Measurements from ENCODE around the gene APOC4.
"Not testable (repeated sequence)": the region's sequence is repeated elsewhere in the genome, so short reads cannot be mapped to it uniquely, and the experiment has no call there.

The APOC4 gene, protein sequence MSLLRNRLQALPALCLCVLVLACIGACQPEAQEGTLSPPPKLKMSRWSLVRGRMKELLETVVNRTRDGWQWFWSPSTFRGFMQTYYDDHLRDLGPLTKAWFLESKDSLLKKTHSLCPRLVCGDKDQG

DNA sequence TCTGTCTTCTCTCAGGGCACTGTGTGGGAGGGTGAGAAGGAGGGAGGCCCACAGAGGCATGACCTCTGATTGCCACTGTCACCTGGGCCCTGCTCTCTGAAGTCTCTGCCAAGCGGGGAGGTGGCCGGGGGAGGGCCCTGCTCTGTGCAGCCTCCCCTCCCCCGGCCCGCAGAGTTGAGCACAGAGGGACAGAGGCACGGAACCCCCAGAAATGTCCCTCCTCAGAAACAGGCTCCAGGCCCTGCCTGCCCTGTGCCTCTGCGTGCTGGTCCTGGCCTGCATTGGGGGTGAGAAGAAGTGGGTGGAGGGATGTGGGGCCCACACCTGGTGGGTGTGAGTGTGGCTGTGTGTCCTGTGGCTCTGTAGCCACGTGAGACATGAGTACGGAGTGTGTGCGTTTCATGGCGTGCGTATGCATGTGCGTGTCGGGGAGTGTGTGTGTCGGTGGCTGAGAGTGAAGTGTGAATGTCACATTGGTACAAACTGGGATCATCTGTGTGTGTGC lies at the start of gene APOC4:
Gene APOC4 (plus strand): TSS at position 171 of the 505 bp plus-strand sequence. CDS start 41 bp downstream, at position 212.
- no peak for DNase-seq (ENCODE audit: low spot score)

GRCh38 chr19:44892932-44893331 lies 49.1 kb upstream of the APOC4 start:
- no peak for DNase-seq (ENCODE audit: low spot score)

DNA sequence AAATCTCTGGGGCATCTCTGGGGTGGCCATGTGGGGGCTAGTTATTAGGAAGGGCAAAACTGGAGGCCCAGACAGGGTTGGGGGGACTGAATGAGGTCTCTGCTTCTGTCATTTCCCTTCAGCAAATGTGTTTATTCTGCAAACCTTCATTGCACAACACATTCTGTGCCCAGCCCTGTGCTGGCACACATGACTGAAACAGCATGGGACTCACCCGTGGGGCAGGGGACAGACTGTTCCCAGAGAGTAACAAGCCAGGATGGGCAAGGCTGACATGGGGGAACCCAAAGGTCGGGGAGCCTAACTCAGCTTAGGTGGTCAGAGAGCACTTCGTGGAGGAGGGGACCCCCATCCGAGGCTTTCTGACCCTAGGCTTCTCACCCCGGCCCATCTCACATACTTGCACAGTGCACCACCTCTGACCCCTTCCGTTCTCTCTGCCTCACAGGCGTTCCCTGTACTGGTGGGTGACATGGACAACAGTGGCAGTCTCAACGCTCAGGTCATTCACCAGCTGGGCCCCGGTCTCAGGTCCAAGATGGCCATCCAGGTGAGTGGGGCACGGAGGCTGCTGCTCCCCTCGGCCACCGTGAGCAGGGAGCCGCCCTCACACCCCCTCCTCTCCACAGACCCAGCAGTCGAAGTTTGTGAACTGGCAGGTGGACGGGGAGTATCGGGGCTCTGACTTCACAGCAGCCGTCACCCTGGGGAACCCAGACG lies 48.5 kb upstream of the APOC4 start:
- DNase-seq (ENCODE audit: low spot score), result no peak

DNA sequence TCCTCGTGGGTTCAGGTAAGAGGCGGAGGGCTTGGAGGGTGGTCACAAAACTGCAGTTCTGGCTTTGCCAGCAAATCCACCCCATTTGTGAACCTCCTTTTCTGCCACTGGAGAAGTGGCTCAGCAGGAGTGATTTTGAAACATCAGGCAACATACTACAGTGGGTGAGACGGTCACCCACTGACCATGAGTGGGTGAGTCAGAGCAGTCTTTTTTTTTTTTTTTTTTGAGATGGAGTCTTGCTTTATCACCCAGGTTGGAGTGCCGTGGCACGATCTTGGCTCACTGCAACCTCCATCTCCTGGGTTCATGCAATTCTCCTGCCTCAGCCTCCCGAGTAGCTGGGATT lies 48.0 kb upstream of the APOC4 start:
- DNase-seq (ENCODE audit: low spot score), result no peak

DNA sequence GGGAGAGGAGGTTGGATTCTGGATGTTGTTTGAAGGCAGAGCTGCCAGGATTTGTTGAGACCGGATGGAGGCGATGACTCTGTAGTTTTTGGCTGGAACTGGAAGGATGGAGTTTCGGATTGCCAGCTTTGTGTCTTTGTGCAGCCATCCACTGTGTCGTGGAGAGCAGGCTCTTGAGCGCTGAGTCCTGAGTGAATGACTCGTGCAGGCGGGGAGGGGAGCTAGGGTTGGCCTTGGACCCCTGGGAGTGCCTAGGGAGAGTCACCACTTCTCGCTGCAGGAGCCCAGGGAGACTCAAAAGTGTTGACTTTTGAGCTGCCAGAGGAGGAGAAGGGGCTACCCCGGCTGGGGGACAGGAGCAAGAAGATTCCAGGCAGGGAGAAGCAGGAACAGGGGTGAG lies 47.1 kb upstream of the APOC4 start:
- no peak for DNase-seq (ENCODE audit: low spot score)

DNA sequence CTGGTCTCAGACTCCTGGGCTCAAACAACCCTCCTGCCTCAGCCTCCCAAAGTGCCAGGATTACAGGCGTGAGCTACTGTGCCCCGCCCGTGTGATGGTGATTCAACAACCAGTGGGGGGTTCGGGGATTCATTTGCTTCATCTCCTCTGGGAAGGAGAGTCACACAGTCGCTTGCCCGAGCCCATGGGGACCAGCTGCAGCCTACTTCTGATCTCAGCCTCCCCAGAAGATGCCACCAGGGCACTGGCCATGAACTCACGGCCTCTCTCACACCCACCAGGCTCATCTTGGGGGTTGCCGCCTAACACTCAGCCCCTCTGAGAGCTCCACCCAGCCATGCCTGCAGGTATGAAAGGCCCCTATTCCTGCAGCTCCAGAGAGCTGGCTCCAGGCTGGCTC lies 44.2 kb upstream of the APOC4 start:
- no peak for DNase-seq (ENCODE audit: low spot score)

GRCh38 chr19:44900328-44901244 lies 41.5 kb upstream of the APOC4 start:
- DNase-seq (ENCODE audit: low spot score), result no peak

DNA sequence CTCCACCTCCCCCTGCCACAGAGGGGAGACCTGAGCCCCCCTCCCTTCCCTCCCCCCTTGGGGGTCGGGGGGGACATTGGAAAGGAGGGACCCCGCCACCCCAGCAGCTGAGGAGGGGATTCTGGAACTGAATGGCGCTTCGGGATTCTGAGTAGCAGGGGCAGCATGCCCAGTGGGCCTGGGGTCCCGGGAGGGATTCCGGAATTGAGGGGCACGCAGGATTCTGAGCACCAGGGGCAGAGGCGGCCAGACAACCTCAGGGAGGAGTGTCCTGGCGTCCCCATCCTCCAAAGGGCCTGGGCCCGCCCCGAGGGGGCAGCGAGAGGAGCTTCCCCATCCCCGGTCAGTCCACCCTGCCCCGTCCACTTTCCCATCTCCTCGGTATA lies 38.8 kb upstream of the APOC4 start:
- no peak for DNase-seq (ENCODE audit: low spot score)

DNA sequence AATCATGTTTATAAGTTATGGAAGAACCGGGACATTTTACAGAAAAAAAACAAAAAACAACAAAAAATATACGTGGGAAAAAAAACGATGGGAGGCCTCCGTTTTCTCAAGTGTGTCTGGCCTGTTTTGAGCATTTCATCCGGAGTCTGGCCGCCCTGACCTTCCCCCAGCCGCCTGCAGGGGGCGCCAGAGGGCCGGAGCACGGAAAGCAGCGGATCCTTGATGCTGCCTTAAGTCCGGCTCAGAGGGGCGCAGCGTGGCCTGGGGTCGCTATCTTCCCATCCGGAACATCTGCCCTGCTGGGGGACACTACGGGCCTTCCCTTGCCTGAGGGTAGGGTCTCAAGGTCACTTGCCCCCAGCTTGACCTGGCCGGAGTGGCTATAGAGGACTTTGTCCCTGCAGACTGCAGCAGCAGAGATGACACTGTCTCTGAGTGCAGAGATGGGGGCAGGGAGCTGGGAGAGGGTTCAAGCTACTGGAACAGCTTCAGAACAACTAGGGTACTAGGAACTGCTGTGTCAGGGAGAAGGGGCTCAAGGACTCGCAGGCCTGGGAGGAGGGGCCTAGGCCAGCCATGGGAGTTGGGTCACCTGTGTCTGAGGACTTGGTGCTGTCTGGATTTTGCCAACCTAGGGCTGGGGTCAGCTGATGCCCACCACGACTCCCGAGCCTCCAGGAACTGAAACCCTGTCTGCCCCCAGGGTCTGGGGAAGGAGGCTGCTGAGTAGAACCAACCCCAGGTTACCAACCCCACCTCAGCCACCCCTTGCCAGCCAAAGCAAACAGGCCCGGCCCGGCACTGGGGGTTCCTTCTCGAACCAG lies 38.2 kb upstream of the APOC4 start:
- DNase-seq (ENCODE audit: low spot score), result peak; percentile 69

GRCh38 chr19:44904426-44904994 lies 37.5 kb upstream of the APOC4 start:
- no peak for DNase-seq (ENCODE audit: low spot score)

GRCh38 chr19:44905437-44906160 lies 36.4 kb upstream of the APOC4 start, which contains the start of gene APOE:
Gene APOE, plus strand, starts transcription at chr19:44905796. Its CDS starts 829 bp downstream, at chr19:44906625.
- no peak for DNase-seq (ENCODE audit: low spot score)

DNA sequence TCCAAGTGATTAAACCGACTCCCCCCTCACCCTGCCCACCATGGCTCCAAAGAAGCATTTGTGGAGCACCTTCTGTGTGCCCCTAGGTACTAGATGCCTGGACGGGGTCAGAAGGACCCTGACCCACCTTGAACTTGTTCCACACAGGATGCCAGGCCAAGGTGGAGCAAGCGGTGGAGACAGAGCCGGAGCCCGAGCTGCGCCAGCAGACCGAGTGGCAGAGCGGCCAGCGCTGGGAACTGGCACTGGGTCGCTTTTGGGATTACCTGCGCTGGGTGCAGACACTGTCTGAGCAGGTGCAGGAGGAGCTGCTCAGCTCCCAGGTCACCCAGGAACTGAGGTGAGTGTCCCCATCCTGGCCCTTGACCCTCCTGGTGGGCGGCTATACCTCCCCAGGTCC lies 34.4 kb upstream of the APOC4 start:
- no peak for DNase-seq (ENCODE audit: low spot score)

GRCh38 chr19:44908074-44908835 lies 33.8 kb upstream of the APOC4 start:
- DNase-seq (ENCODE audit: low spot score), result no peak

DNA sequence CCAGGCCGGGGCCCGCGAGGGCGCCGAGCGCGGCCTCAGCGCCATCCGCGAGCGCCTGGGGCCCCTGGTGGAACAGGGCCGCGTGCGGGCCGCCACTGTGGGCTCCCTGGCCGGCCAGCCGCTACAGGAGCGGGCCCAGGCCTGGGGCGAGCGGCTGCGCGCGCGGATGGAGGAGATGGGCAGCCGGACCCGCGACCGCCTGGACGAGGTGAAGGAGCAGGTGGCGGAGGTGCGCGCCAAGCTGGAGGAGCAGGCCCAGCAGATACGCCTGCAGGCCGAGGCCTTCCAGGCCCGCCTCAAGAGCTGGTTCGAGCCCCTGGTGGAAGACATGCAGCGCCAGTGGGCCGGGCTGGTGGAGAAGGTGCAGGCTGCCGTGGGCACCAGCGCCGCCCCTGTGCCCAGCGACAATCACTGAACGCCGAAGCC lies 33.2 kb upstream of the APOC4 start:
- no peak for DNase-seq (ENCODE audit: low spot score)

GRCh38 chr19:44909775-44910174 lies 32.3 kb upstream of the APOC4 start:
- no peak for DNase-seq (ENCODE audit: low spot score)

DNA sequence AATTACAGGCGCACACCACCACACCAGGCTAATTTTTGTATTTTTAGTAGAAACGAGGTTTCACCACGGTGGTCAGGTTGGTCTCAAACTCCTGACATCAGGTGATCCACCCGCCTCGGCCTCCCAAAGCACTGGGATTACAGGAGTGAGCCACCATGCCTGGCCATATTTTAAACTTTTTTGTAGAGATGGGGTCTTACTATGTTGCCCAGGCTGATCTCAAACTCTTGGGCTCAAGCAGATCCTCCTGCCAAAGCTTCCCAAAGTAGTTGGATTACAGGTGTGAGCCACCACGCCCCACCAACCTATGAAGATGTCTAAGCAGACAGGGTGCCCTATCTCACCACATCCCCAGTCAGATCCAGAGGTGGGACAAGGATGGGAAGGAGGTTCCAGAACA lies 30.1 kb upstream of the APOC4 start:
- DNase-seq (ENCODE audit: low spot score), result not testable (repeated sequence)

DNA sequence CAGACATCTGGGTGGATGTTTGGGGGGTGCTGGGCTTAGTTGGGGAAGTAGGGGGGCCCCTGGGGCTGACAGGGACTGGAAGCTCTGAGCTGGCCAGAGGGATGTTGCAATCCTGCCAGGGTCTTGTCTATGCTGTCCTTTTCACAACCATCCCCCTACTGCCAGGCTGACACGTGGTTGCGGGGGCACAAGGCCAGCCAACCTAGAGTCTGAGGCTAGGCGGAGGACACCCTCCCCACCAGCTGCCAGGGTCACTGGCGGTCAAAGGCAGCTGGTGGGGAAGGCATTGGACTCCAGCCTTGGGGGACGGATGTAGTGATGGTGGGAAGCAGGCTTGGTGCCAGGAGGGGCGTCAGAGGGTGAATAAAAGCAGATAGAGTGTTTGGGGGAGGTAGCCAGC lies 29.2 kb upstream of the APOC4 start:
- DNase-seq (ENCODE audit: low spot score), result no peak

GRCh38 chr19:44913512-44914432 lies 28.3 kb upstream of the APOC4 start:
- not testable (repeated sequence) for DNase-seq (ENCODE audit: low spot score)

All from COLO829 (cell line).